CD4-positive, CD25-positive, alpha-beta regulatory T cell (primary cell): ENCODE results near the gene PNMA3. TPM values are rescaled to one million over a fixed set of nuclear protein-coding genes. Genes with fewer than 3 reads are reported as not detected.
"Not testable (repeated sequence)": the region's sequence is repeated elsewhere in the genome, so short reads cannot be mapped to it uniquely, and the experiment has no call there.

Source experiments
- ATAC-seq, 2 donors: fragments of 150-1000 bp; cut with Tn5 transposase; one replicate each; pipeline ENCODE4 v1.10.0; 2021; ENCODE audit warnings: low read depth in 2 of 2, moderate number of reproducible peaks in 2 of 2, moderate library complexity in 1 of 2
- DNase-seq, 3 donors: peaks; one replicate each; pipeline versions ENCODE4 v3.0.0 to v3.0.0-alpha.2; 2012 to 2022; ENCODE audit warnings: mixed read lengths in 1 of 3
- H3K27ac ChIP-seq: one replicate; pipeline ENCODE4 v1.7.0; 2013; ENCODE audit warnings: mild to moderate bottlenecking, low read length; ENCODE audit not compliant: insufficient read depth, poor library complexity, severe bottlenecking
- H3K27me3 ChIP-seq: one replicate; pipeline ENCODE4 v1.7.0; 2013; ENCODE audit warnings: low read length; ENCODE audit not compliant: control insufficient read depth, insufficient read depth
- H3K36me3 ChIP-seq: one replicate; pipeline ENCODE4 v1.7.0; 2013; ENCODE audit warnings: mild to moderate bottlenecking, low read length, moderate library complexity; ENCODE audit not compliant: control insufficient read depth, insufficient read depth
- H3K4me1 ChIP-seq: 2 replicates; pipeline ENCODE4 v1.7.0; 2013; ENCODE audit warnings: mild to moderate bottlenecking, low read length; ENCODE audit not compliant: insufficient read depth, control insufficient read depth, poor library complexity, severe bottlenecking
- H3K4me3 ChIP-seq: one replicate; pipeline ENCODE4 v1.7.0; 2013; ENCODE audit warnings: low read depth, mild to moderate bottlenecking, low read length, moderate library complexity
- H3K9me3 ChIP-seq, 2 experiments: 1 replicate in 1 of 2; 2 replicates in 1 of 2; pipeline ENCODE4 v1.7.0; 2013; ENCODE audit warnings: low read length in 2 of 2, mild to moderate bottlenecking in 1 of 2, moderate library complexity in 1 of 2; ENCODE audit not compliant: control insufficient read depth in 2 of 2
- H3K27ac Mint-ChIP-seq, 3 donors: one replicate each; pipeline ENCODE4 v1.8.0; 2020 to 2022; ENCODE audit warnings: mild to moderate bottlenecking in 3 of 3, mixed read lengths in 3 of 3, moderate library complexity in 2 of 3
- H3K27me3 Mint-ChIP-seq: one replicate; pipeline ENCODE4 v1.8.0; 2022; ENCODE audit warnings: mild to moderate bottlenecking, mixed read lengths
- H3K36me3 Mint-ChIP-seq: one replicate; pipeline ENCODE4 v1.8.0; 2020; ENCODE audit warnings: mixed read lengths
- H3K4me1 Mint-ChIP-seq, 4 donors: one replicate each; pipeline ENCODE4 v1.8.0; 2020 to 2022; ENCODE audit warnings: mixed read lengths in 4 of 4, mild to moderate bottlenecking in 1 of 4
- H3K4me3 Mint-ChIP-seq, 4 donors: one replicate each; pipeline ENCODE4 v1.8.0; 2020 to 2022; ENCODE audit warnings: mild to moderate bottlenecking in 4 of 4, mixed read lengths in 4 of 4, moderate library complexity in 3 of 4
- H3K9me3 Mint-ChIP-seq, 7 donors: one replicate each; pipeline ENCODE4 v1.8.0; 2020 to 2022; ENCODE audit warnings: mixed read lengths in 7 of 7, mild to moderate bottlenecking in 3 of 7, moderate library complexity in 2 of 7
- polyA plus RNA-seq, 4 donors: library from polyadenylated mRNA; unstranded; fragments of 300-500 nt; fragmentation: Illumina TruSeq; gene quantifications; one replicate each; pipeline ENCODE4 v1.2.3, GENCODE V29; 2021
- total RNA-seq: library from RNA; stranded (reverse); gene quantifications from one replicate; pipeline ENCODE4 v1.2.3, GENCODE V29; 2022

PNMA3 gene
- total and polyA plus RNA-seq, 5 donors from 2014 or later, result 0.09 to 9.9 (median 0.45) TPM; not detected in 1

- H3K9me3 ChIP-seq, result no peaks in the 10 kb centered on the region
- peaks cover 0 to 2% (median 0%) of the 10 kb centered on the region in 4 donors for H3K4me1 Mint-ChIP-seq
Observed at GRCh38 chrX:153061732-153062131, 5.5 kb downstream of the PNMA3 start.

DNA sequence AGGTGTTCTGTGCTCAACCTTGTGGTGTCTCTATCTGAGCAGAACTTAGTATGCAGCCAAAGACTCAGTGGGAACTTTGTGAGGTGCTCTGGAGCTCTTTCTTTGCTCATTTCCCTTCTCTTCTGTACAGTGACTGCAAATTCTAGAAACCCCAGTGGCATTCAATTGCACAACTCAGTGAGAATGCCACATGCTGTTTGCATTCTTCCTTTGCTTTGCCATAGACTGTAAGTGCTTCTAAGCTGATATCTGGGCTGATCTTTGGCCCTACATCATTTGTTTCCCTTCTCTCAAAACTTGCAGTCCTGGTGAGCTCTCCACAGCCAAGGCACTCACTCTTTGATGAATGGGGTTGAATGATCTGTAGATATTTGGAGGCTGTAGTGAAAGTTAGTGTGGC, 7.0 kb downstream of the PNMA3 start:
- H3K27ac ChIP-seq, result no peak overlapping the region
- no peak overlapping the region for H3K4me3 Mint-ChIP-seq
- H3K9me3 Mint-ChIP-seq, result no peaks in the 10 kb centered on the region
- H3K9me3 ChIP-seq, result no peaks in the 10 kb centered on the region
- no peak for ATAC-seq
- H3K27me3 Mint-ChIP-seq, result no peaks in the 10 kb centered on the region
- H3K4me3 ChIP-seq, result no peak overlapping the region
- H3K4me1 ChIP-seq, result no peaks in the 10 kb centered on the region
- no peaks in the 10 kb centered on the region for H3K4me1 Mint-ChIP-seq
- no peak for DNase-seq
- no peaks in the 10 kb centered on the region for H3K36me3 Mint-ChIP-seq
- no peak overlapping the region for H3K27ac Mint-ChIP-seq
- no peaks in the 10 kb centered on the region for H3K27me3 ChIP-seq
- H3K36me3 ChIP-seq, result no peaks in the 10 kb centered on the region

More at GRCh38 chrX:153061732-153062131, 5.5 kb downstream of the PNMA3 start:
- no peaks in the 10 kb centered on the region for H3K4me1 ChIP-seq
- no peak overlapping the region for H3K4me3 ChIP-seq
- H3K36me3 ChIP-seq, result no peaks in the 10 kb centered on the region
- H3K27me3 Mint-ChIP-seq, result no peaks in the 10 kb centered on the region
- H3K27ac ChIP-seq, result no peak overlapping the region
- no peak for DNase-seq
- H3K27ac Mint-ChIP-seq, result no peak overlapping the region
- H3K4me3 Mint-ChIP-seq, result no peak overlapping the region
- no peaks in the 10 kb centered on the region for H3K27me3 ChIP-seq
- no peaks in the 10 kb centered on the region for H3K36me3 Mint-ChIP-seq
- ATAC-seq, result no peak
- no peaks in the 10 kb centered on the region for H3K9me3 Mint-ChIP-seq

DNA sequence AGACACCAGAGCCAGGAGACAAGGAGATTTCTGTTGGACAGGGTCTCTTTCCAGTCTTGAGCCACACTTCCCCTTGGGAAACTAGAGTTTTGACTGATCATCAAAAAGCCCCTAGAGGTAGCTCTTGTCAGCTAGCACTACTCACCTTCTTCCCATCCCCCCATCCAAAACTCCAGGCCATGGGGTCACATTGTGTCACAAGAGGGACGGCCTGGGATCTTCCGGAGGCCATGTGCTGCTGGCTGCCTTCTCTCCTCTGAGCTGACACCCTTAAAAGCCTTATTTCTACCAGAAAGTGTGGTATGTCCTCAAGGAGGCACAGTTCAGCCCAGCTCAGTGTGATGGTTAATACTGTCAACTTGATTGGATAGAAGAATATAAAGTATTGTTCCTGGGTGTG, 7.8 kb downstream of the PNMA3 start:
- Histone ChIP-seq H3K27ac (no peak overlapping the region), H3K4me3 (no peak overlapping the region), H3K36me3 (no peaks in the 10 kb centered on the region), H3K27me3 (no peaks in the 10 kb centered on the region), H3K4me1 (no peaks in the 10 kb centered on the region), H3K9me3 (no peaks in the 10 kb centered on the region)
- ATAC-seq (no peak), DNase-seq (no peak)
- Mint-ChIP-seq H3K27ac (no peak overlapping the region), H3K36me3 (no peaks in the 10 kb centered on the region), H3K4me3 (no peak overlapping the region), H3K9me3 (no peaks in the 10 kb centered on the region), H3K4me1 (no peaks in the 10 kb centered on the region), H3K27me3 (no peaks in the 10 kb centered on the region)

- Mint-ChIP-seq H3K9me3 (no peaks in the 10 kb centered on the region), H3K36me3 (no peaks in the 10 kb centered on the region), H3K4me3 (peak overlapping the region in 1 of 4 donors; percentile 32), H3K27me3 (no peaks in the 10 kb centered on the region), H3K27ac (no peak overlapping the region), H3K4me1 (no peaks in the 10 kb centered on the region)
- no peaks in the 10 kb centered on the region for H3K27me3 ChIP-seq
- ATAC-seq (no peak), DNase-seq (no peak)
- H3K4me1 ChIP-seq, result no peaks in the 10 kb centered on the region
- no peaks in the 10 kb centered on the region for H3K36me3 ChIP-seq
- H3K9me3 ChIP-seq, result no peaks in the 10 kb centered on the region
- no peak overlapping the region for H3K4me3 ChIP-seq
- no peak overlapping the region for H3K27ac ChIP-seq
Observed at GRCh38 chrX:153065389-153065788, 9.1 kb downstream of the PNMA3 start.

DNA sequence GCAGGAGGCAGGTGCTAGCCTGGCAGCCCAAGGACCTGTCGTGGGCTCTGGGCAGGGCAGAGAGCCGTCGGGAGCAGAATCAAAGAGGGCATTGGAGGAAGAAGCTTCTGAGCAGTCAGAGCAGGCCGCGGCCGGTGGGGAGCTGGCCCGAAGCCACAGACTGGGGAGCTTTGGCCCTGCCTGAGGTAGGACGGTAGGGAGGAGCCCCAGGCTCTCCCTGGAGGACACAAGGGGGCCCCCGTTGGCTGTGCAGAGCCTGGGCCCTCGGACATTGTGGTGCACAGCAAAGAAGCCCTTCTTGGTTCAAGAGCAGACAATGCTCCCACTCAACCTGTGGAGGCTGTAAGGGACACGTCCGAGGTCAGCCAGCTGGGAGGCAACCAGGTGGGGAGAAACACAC, 10.1 kb downstream of the PNMA3 start:
- not testable (repeated sequence) for H3K27me3 ChIP-seq, H3K36me3 Mint-ChIP-seq, H3K9me3 Mint-ChIP-seq, H3K27me3 Mint-ChIP-seq, ATAC-seq, H3K4me1 ChIP-seq, H3K9me3 ChIP-seq, H3K4me3 ChIP-seq, H3K36me3 ChIP-seq, H3K4me3 Mint-ChIP-seq, H3K27ac Mint-ChIP-seq, H3K4me1 Mint-ChIP-seq, H3K27ac ChIP-seq, DNase-seq

GRCh38 chrX:153071909-153072583, 15.8 kb downstream of the PNMA3 start, which contains the start of gene PNMA6A:
Gene PNMA6A, plus strand, starts transcription at chrX:153072454. Its CDS starts 609 bp downstream, at chrX:153073063.
- H3K36me3 ChIP-seq, H3K4me3 ChIP-seq, H3K4me3 Mint-ChIP-seq, H3K27ac ChIP-seq, H3K27me3 ChIP-seq, H3K36me3 Mint-ChIP-seq, H3K9me3 ChIP-seq, H3K4me1 ChIP-seq, H3K27me3 Mint-ChIP-seq, H3K4me1 Mint-ChIP-seq, H3K9me3 Mint-ChIP-seq, H3K27ac Mint-ChIP-seq, DNase-seq: not testable (repeated sequence)
- ATAC-seq, result peak; percentile 57 to 65

- H3K4me3 ChIP-seq, H3K36me3 Mint-ChIP-seq, H3K27ac ChIP-seq, DNase-seq, ATAC-seq, H3K4me3 Mint-ChIP-seq, H3K4me1 Mint-ChIP-seq, H3K27ac Mint-ChIP-seq, H3K9me3 ChIP-seq, H3K27me3 ChIP-seq, H3K4me1 ChIP-seq, H3K9me3 Mint-ChIP-seq, H3K27me3 Mint-ChIP-seq, H3K36me3 ChIP-seq: not testable (repeated sequence)
Observed at GRCh38 chrX:153073331-153073730, 17.1 kb downstream of the PNMA3 start.

DNA sequence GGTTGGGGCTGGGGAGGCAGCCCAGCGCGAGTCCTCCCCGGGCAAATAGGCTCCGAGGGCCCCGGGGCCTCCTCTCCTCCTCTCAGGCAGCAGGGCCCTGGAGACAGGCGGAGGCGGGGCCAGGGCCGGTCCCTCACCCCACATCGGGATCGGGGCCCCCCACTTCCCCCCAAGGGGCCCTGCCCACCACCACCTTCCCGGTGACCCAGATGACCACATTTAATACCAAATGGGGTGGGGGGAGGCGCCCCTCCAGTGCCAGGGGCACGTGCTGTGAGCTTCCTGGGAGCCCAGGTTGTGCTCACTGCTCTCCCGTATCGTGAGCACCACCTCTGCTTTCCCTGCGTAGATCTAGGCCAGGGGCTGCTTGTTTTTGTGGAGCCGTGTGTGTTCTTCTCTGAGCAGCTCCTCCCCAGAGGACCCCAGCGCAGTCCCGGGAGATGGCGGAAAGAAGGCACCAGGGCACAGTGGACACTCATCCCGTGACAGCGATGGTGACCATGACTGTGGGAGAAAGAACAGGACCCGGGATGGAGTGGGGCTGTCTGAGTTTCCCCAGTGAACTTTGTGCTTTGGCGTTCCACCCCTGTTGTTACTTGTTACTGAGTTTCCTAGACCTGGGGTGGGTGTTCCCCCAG, 18.1 kb downstream of the PNMA3 start:
- Histone ChIP-seq H3K9me3 (no peaks in the 10 kb centered on the region), H3K36me3 (no peaks in the 10 kb centered on the region), H3K4me1 (no peaks in the 10 kb centered on the region), H3K4me3 (no peak overlapping the region), H3K27ac (no peak overlapping the region), H3K27me3 (no peaks in the 10 kb centered on the region)
- Mint-ChIP-seq H3K27ac (no peak overlapping the region), H3K4me1 (peaks cover 0 to 2% (median 0%) of the 10 kb centered on the region in 4 donors), H3K36me3 (no peaks in the 10 kb centered on the region), H3K4me3 (no peak overlapping the region), H3K27me3 (no peaks in the 10 kb centered on the region), H3K9me3 (no peaks in the 10 kb centered on the region)
- ATAC-seq (no peak), DNase-seq (no peak)
